ENCODE measurements around the gene RHO.

- TF ChIP-seq CTCF (IDR thresholded peaks at IDR 0.05; ENCODE audit: borderline replicate concordance, extremely low read depth, low read length, poor library complexity, severe bottlenecking) (no peak), EZH2 (IDR thresholded peaks at IDR 0.05; ENCODE audit: borderline replicate concordance, low read depth, low read length, severe bottlenecking) (no peak)
These were observed 10.9 kb upstream of the RHO start for GRCh38 chr3:129517516-129517915.
